Fibroblast of villous mesenchyme (primary cell): ENCODE data around the gene SLC22A4. TPM values are rescaled to one million over a fixed set of nuclear protein-coding genes. Genes with fewer than 3 reads are reported as not detected.
A peak's percentile ranks its signal among the peaks of the same experiment; 100 is the strongest.

Experiments used
- DNase-seq: peaks from one replicate; pipeline ENCODE4 v3.0.0-alpha.2; 2010; ENCODE audit warnings: low read depth
- H3K4me3 ChIP-seq: 2 replicates; pipeline ENCODE4 v1.5.1; 2011; ENCODE audit warnings: low read depth, mild to moderate bottlenecking, low read length
- CTCF ChIP-seq: IDR thresholded peaks from 2 replicates; pipeline ENCODE4 v1.5.1; 2012; ENCODE audit warnings: low read depth, mild to moderate bottlenecking, low read length; ENCODE audit not compliant: insufficient read depth
- total RNA-seq: library from RNA; depleted of rRNA; stranded (reverse); fragments of >200 nt; gene quantifications from 2 replicates; pipeline ENCODE4 v1.2.3, GENCODE V29; 2012

SLC22A4 gene
- total RNA-seq, 1 donor, result 16.4 TPM

DNA sequence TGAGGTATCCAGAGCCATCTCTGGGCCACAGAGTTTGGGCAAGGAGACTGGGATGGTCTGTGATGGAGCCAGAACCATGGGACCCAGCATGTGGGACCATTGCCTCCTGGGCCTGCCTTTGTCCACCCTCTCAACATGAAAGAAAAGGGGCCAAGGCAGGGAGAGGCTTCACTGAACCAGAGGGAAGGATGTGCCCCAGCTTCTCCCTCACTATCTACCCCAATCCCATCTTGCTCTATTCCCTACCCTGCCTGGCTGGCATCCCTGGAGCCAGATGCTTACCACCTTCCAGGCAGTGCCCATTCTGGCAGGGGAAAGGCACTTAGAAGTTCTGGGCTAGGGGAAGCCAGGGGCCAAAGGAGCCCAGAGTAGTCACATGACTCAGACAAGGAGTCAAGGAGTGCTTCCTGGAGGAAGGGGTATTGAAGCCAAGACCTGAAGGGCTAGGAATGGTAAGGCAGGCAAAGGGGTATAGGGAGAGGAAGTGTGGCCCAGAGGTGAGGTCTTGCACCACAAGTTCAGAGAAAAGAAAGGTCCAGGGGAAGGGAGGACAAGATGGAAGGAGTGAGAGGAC is 26.9 kb upstream of the SLC22A4 start:
- TF ChIP-seq CTCF, result no peak
- DNase-seq, result no peak
- no peak overlapping the region for H3K4me3 ChIP-seq

DNA sequence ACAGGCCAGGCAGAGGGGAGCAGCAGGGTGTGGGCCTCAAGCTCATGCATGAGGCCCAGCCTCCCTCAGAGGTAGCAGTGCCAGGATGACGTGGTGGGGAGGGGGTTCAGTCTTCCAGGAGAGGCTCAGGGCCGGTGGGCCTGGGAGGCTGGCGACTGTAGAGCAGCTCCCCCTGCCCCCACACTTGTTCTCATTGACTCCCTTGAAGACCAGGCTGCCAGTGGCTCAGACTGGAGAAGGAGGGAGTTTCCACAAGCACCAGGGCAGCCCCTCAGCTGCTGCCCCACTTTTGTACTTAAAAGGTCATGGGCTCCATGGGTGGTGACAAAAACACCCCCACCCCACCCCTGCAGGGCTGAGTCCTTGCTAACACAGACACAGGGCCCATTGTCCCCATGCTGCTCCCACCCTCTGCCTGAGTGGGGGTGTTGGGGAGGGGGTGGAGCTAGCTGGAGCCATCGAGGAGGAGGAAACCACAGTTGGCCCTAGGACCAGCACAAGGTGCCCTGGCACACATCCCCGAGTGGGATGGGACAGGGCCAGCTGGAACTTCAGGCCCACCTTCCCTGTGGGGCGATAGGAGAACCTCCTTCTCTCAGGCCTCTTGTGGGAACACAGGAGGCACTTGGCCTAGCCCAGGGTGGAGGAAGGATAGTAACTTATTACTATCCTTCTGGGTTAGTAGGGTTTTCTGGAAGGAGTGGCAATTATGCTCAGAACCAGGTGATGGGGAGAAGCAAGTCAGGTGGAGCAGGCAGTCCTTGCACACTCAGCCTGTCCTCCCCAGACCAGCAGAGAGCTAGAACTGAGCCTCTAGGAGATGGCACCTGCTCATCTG is 26.0 kb upstream of the SLC22A4 start:
- H3K4me3 ChIP-seq, result no peak overlapping the region
- TF ChIP-seq CTCF, result no peak
- no peak for DNase-seq

DNA sequence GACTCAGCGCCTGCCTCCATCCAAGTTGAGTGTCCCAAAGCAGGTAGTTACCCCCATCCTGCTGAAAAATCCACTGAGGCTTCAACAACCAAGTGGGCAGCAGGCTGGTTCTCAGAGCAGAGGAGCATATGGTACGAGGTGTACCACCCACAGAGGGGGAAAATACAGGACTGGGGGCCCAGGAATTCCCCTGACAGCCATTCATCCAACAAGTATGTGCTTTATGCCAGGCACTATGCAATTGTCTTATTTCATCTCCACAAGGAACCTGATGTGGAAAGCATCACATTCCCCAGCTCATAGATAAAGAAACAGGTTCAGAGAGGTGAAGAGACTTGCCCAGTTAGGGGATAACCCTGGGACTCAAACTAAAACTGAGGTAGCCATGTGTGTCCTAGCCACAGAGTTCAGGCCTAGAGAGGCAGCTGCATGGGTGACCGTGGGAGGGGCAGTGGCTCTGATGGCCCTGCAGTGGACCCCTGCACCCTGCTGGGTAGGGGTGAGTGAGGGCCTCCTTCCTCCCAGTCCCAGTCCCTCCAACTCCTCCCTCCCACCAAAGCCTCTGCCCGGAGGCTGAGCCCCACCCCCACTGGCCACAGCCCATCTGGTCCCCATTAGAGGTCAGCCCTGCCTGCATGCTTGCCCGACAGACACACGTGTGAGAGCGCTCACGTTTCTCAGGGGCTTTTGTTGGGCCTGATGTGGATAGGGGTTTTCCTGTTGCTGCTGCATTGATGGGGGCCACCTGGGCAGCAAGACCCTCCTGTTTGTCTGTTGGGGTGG is 25.2 kb upstream of the SLC22A4 start:
- DNase-seq, result peak; percentile 64
- TF ChIP-seq CTCF, result no peak
- H3K4me3 ChIP-seq, result no peak overlapping the region

DNA sequence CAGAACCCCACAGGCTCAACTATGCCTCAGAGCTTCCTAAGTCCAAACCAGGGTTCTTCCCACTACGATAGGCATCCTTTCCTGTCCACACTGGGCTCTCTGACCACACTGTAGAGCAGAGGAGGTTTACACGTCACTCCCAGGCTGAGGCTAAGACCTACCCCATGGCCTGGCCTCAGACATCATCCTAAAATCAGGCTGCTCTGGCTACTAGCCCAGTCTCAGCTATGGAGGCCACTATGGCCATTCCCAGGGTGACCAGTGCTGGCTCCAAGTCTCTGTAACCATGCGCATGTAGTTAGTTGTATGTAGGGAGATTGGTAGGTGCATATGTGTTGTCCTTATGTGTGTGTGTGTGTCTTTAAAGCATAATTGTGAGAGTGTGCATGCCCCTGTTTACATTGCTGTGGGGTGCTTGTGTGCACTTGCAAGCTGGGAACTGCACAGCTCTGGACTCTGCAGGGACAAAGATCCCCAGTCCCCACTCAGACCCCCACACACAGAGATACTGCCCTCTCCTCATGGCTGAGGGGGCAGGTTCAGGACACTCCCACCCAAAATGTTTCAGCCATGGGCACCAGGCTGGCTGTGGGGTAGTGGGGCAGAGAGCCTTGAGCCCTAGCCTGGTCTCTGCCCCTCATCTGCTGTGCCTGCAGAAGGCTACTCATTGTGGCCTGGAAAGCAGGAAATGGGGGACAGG is 24.4 kb upstream of the SLC22A4 start:
- H3K4me3 ChIP-seq, result no peak overlapping the region
- peak; percentile 33 for DNase-seq
- no peak for TF ChIP-seq CTCF

DNA sequence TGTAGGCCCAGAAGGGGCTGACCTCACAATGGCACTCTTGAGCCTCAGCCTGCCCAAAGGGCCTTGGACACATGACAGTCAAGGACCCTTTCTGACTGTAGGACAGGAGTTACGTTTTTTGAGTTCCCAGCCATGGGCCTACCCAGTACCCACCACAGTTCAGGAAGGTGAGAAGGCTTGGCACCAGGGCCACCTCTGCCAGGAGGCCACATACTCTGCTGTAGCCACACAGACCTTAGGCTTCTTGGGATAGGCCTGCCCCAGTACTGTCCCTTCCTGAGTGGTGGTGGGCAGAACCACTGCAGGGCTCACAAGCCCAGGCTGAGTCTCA is 23.9 kb upstream of the SLC22A4 start:
- no peak for DNase-seq
- no peak for TF ChIP-seq CTCF
- no peak overlapping the region for H3K4me3 ChIP-seq

DNA sequence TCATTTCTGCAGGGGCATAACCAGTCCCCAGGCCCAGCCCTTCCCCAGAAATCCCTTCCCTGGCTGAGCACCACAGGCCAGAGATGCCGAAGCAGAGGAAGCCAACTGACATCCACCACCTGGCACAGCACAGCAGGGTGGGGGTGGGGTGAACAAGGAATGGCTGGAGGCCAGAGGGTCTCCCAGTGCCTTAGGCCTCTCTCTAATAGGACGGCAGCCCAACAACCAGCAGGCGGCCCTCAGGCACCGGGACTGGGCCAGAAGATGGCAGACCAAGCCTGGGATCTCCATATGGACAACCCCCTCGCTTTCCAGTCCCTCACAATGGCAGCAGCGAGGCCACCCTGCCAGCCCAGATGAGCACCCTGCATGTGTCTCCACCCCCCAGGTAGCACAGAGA is 23.5 kb upstream of the SLC22A4 start:
- no peak overlapping the region for H3K4me3 ChIP-seq
- DNase-seq, result no peak
- TF ChIP-seq CTCF, result no peak
